ENCODE data around the gene ZFAND4. TPM values are rescaled to one million over a fixed set of nuclear protein-coding genes. Genes with fewer than 3 reads are reported as not detected.

Gene ZFAND4
- total and polyA plus RNA-seq, 2 donors (not counting 1 experiment from before 2014, with no cell fraction given): 2.5 to 9.6 TPM

GRCh38 chr10:45596526-45596925, 76.0 kb downstream of the ZFAND4 start:
- H3K9ac ChIP-seq (ENCODE audit: insufficient read depth, low read length): no peak overlapping the region
- no peak overlapping the region for H3K27ac ChIP-seq (ENCODE audit: insufficient read depth, low read length)
- no peaks in the 10 kb centered on the region for H3K4me1 ChIP-seq (ENCODE audit: control insufficient read depth, extremely low read depth, insufficient read depth, low read length)
- H3K27me3 ChIP-seq (ENCODE audit: control insufficient read depth, insufficient read depth, low read length): peaks cover 3% of the 10 kb centered on the region
- no peak for DNase-seq (ENCODE audit: low read depth in 2 of 2)
- H3K79me2 ChIP-seq (ENCODE audit: control insufficient read depth, insufficient read depth, low read length): no peaks in the 10 kb centered on the region
- no peak overlapping the region for H3K4me3 ChIP-seq (replicated peaks in 1 of 4; ENCODE audit: control extremely low read depth in 1 of 4, insufficient read depth in 1 of 4, low read depth in 3 of 4, low read length in 4 of 4)
- no peaks in the 10 kb centered on the region for H3K36me3 ChIP-seq (ENCODE audit: control insufficient read depth, insufficient read depth, low read length)
- H2AFZ ChIP-seq (ENCODE audit: low read length): no peak overlapping the region
- no peak overlapping the region for H3K4me2 ChIP-seq (ENCODE audit: extremely low read depth, insufficient read depth, low read length)
- no peaks in the 10 kb centered on the region for H4K20me1 ChIP-seq (ENCODE audit: control insufficient read depth, extremely low read depth, insufficient read depth, low read length)
- no peaks in the 10 kb centered on the region for H3K9me3 ChIP-seq (ENCODE audit: control insufficient read depth, insufficient read depth, low read depth, low read length)
- TF ChIP-seq EZH2 (IDR thresholded peaks at IDR 0.05; ENCODE audit: low read length, missing control alignments) (no peak), CTCF (conservative IDR thresholded peaks at IDR 0.05 in 1 of 2, IDR thresholded peaks at IDR 0.05 in 1 of 2; ENCODE audit: low read depth in 1 of 2, low read length in 2 of 2) (no peak)

GRCh38 chr10:45594276-45595157, 78.1 kb downstream of the ZFAND4 start:
- TF ChIP-seq CTCF (conservative IDR thresholded peaks at IDR 0.05 in 1 of 2, IDR thresholded peaks at IDR 0.05 in 1 of 2; ENCODE audit: low read depth in 1 of 2, low read length in 2 of 2): no peak
- TF ChIP-seq EZH2 (IDR thresholded peaks at IDR 0.05; ENCODE audit: low read length, missing control alignments): no peak
- H3K79me2 ChIP-seq (ENCODE audit: control insufficient read depth, insufficient read depth, low read length): no peaks in the 10 kb centered on the region
- H3K27ac ChIP-seq (ENCODE audit: insufficient read depth, low read length): peak overlapping the region; percentile 58
- no peaks in the 10 kb centered on the region for H3K27me3 ChIP-seq (ENCODE audit: control insufficient read depth, insufficient read depth, low read length)
- peak overlapping the region; percentile 64 to 83 (median 76) for H3K4me3 ChIP-seq (replicated peaks in 1 of 4; ENCODE audit: control extremely low read depth in 1 of 4, insufficient read depth in 1 of 4, low read depth in 3 of 4, low read length in 4 of 4)
- H3K4me2 ChIP-seq (ENCODE audit: extremely low read depth, insufficient read depth, low read length): peak overlapping the region; percentile 84
- H3K4me1 ChIP-seq (ENCODE audit: control insufficient read depth, extremely low read depth, insufficient read depth, low read length): no peaks in the 10 kb centered on the region
- H3K36me3 ChIP-seq (ENCODE audit: control insufficient read depth, insufficient read depth, low read length): no peaks in the 10 kb centered on the region
- H2AFZ ChIP-seq (ENCODE audit: low read length): peak overlapping the region; percentile 89
- peak; percentile 89 to 91 for DNase-seq (ENCODE audit: low read depth in 2 of 2)
- no peaks in the 10 kb centered on the region for H3K9me3 ChIP-seq (ENCODE audit: control insufficient read depth, insufficient read depth, low read depth, low read length)
- no peaks in the 10 kb centered on the region for H4K20me1 ChIP-seq (ENCODE audit: control insufficient read depth, extremely low read depth, insufficient read depth, low read length)
- H3K9ac ChIP-seq (ENCODE audit: insufficient read depth, low read length): peak overlapping the region; percentile 78

- no peak for DNase-seq (ENCODE audit: low read depth in 2 of 2)
- TF ChIP-seq CTCF (conservative IDR thresholded peaks at IDR 0.05 in 1 of 2, IDR thresholded peaks at IDR 0.05 in 1 of 2; ENCODE audit: low read depth in 1 of 2, low read length in 2 of 2): no peak
- no peak for TF ChIP-seq EZH2 (IDR thresholded peaks at IDR 0.05; ENCODE audit: low read length, missing control alignments)
- Histone ChIP-seq H3K36me3 (ENCODE audit: control insufficient read depth, insufficient read depth, low read length) (no peaks in the 10 kb centered on the region), H3K9ac (ENCODE audit: insufficient read depth, low read length) (peak overlapping the region; percentile 78), H3K4me3 (replicated peaks in 1 of 4; ENCODE audit: control extremely low read depth in 1 of 4, insufficient read depth in 1 of 4, low read depth in 3 of 4, low read length in 4 of 4) (peak overlapping the region; percentile 64 to 83 (median 76)), H3K4me2 (ENCODE audit: extremely low read depth, insufficient read depth, low read length) (peak overlapping the region; percentile 86), H3K4me1 (ENCODE audit: control insufficient read depth, extremely low read depth, insufficient read depth, low read length) (no peaks in the 10 kb centered on the region), H3K27me3 (ENCODE audit: control insufficient read depth, insufficient read depth, low read length) (no peaks in the 10 kb centered on the region), H4K20me1 (ENCODE audit: control insufficient read depth, extremely low read depth, insufficient read depth, low read length) (no peaks in the 10 kb centered on the region), H3K79me2 (ENCODE audit: control insufficient read depth, insufficient read depth, low read length) (no peaks in the 10 kb centered on the region), H2AFZ (ENCODE audit: low read length) (peak overlapping the region; percentile 39), H3K27ac (ENCODE audit: insufficient read depth, low read length) (no peak overlapping the region), H3K9me3 (ENCODE audit: control insufficient read depth, insufficient read depth, low read depth, low read length) (no peaks in the 10 kb centered on the region)
These were observed 78.7 kb downstream of the ZFAND4 start for GRCh38 chr10:45593938-45594275.

All from fibroblast of lung (primary cell).